ENCODE data around the gene CENPQ.
"Not testable (repeated sequence)": the region's sequence is repeated elsewhere in the genome, so short reads cannot be mapped to it uniquely, and the experiment has no call there.

CENPQ gene

GRCh38 chr6:49476564-49476963 is 13.4 kb downstream of the CENPQ start:
- CTCF ChIA-PET, H3K27ac Mint-ChIP-seq, H3K9me3 Mint-ChIP-seq, H3K4me3 Mint-ChIP-seq, H3K4me1 Mint-ChIP-seq, H3K27me3 Mint-ChIP-seq, DNase-seq: not testable (repeated sequence)
- peaks cover 40% of the 10 kb centered on the region for H3K36me3 Mint-ChIP-seq

GRCh38 chr6:49479308-49479970 is 16.3 kb downstream of the CENPQ start:
- H3K4me1 Mint-ChIP-seq: no peaks in the 10 kb centered on the region
- H3K27ac Mint-ChIP-seq: no peak overlapping the region
- H3K4me3 Mint-ChIP-seq: no peak overlapping the region
- H3K9me3 Mint-ChIP-seq: no peaks in the 10 kb centered on the region
- DNase-seq: no peak
- H3K36me3 Mint-ChIP-seq: peaks cover 31% of the 10 kb centered on the region
- no peaks in the 10 kb centered on the region for H3K27me3 Mint-ChIP-seq
- CTCF ChIA-PET: no interaction called here

- H3K27ac Mint-ChIP-seq, CTCF ChIA-PET, H3K4me3 Mint-ChIP-seq, H3K9me3 Mint-ChIP-seq, DNase-seq, H3K4me1 Mint-ChIP-seq, H3K27me3 Mint-ChIP-seq: not testable (repeated sequence)
- peaks cover 22% of the 10 kb centered on the region for H3K36me3 Mint-ChIP-seq
These were observed 18.7 kb downstream of the CENPQ start for GRCh38 chr6:49481846-49482245.

- H3K4me3 Mint-ChIP-seq: not testable (repeated sequence)
These were observed 20.2 kb downstream of the CENPQ start for GRCh38 chr6:49483380-49483779.

GRCh38 chr6:49490633-49491032 is 27.5 kb downstream of the CENPQ start:
- H3K36me3 Mint-ChIP-seq: peaks cover 29% of the 10 kb centered on the region
- H3K4me3 Mint-ChIP-seq: no peak overlapping the region
- CTCF ChIA-PET: no interaction called here
- no peaks in the 10 kb centered on the region for H3K4me1 Mint-ChIP-seq
- H3K9me3 Mint-ChIP-seq: no peaks in the 10 kb centered on the region
- H3K27me3 Mint-ChIP-seq: no peaks in the 10 kb centered on the region
- no peak for DNase-seq
- no peak overlapping the region for H3K27ac Mint-ChIP-seq

More at GRCh38 chr6:49483380-49483779, 20.2 kb downstream of the CENPQ start:
- CTCF ChIA-PET, H3K4me1 Mint-ChIP-seq, H3K9me3 Mint-ChIP-seq, DNase-seq, H3K27me3 Mint-ChIP-seq, H3K27ac Mint-ChIP-seq: not testable (repeated sequence)
- H3K36me3 Mint-ChIP-seq: peaks cover 21% of the 10 kb centered on the region

GRCh38 chr6:49497304-49497703 is 34.1 kb downstream of the CENPQ start:
- H3K9me3 Mint-ChIP-seq: no peaks in the 10 kb centered on the region
- no peak for DNase-seq
- H3K36me3 Mint-ChIP-seq: peaks cover 8% of the 10 kb centered on the region
- no peaks in the 10 kb centered on the region for H3K27me3 Mint-ChIP-seq
- no peak overlapping the region for H3K4me3 Mint-ChIP-seq
- no peak overlapping the region for H3K27ac Mint-ChIP-seq
- CTCF ChIA-PET: no interaction called here
- no peaks in the 10 kb centered on the region for H3K4me1 Mint-ChIP-seq

- H3K36me3 Mint-ChIP-seq: peaks cover 2% of the 10 kb centered on the region
- H3K27me3 Mint-ChIP-seq: no peaks in the 10 kb centered on the region
- H3K27ac Mint-ChIP-seq: no peak overlapping the region
- DNase-seq: no peak
- H3K9me3 Mint-ChIP-seq: no peaks in the 10 kb centered on the region
- CTCF ChIA-PET: no interaction called here
- H3K4me3 Mint-ChIP-seq: no peak overlapping the region
- no peaks in the 10 kb centered on the region for H3K4me1 Mint-ChIP-seq
These were observed 36.0 kb downstream of the CENPQ start for GRCh38 chr6:49499126-49499525.

- no peaks in the 10 kb centered on the region for H3K36me3 Mint-ChIP-seq
- H3K9me3 Mint-ChIP-seq: no peaks in the 10 kb centered on the region
- CTCF ChIA-PET: no interaction called here
- no peak within 1 kb of the TSS for H3K4me3 Mint-ChIP-seq
- H3K4me1 Mint-ChIP-seq: no peaks in the 10 kb centered on the region
- no peak for DNase-seq
- H3K27ac Mint-ChIP-seq: no peak within 1 kb of the TSS
- no peaks in the 10 kb centered on the region for H3K27me3 Mint-ChIP-seq
These were observed 36.5 kb downstream of the CENPQ start, which contains the start of gene GLYATL3 for GRCh38 chr6:49499623-49500022. TSS of gene GLYATL3 (plus strand) at chr6:49499923. CDS start at chr6:49511991, 12,068 bp downstream.

DNA sequence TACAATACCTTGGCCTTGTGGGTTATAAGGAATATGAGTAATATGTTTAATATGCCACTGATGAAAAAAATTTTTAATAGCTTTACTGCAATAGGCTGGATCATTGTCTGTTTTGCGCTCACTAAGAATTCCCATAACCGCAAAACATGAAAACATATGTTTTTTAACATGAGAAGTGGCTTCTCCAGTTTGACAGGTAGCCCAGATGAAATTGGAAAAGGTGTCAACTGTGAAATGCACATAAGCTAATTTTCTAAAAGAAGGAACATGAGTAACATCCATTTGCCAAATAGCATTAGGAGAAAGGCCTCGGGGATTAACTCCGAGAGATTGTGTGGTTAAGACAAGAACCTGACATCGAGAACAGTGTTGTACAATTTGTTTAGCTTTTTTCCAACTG is 41.5 kb downstream of the CENPQ start:
- Mint-ChIP-seq H3K4me3 (no peak overlapping the region), H3K27me3 (no peaks in the 10 kb centered on the region), H3K27ac (no peak overlapping the region), H3K4me1 (no peaks in the 10 kb centered on the region), H3K9me3 (no peaks in the 10 kb centered on the region), H3K36me3 (no peaks in the 10 kb centered on the region)
- CTCF ChIA-PET: no interaction called here
- DNase-seq: no peak

DNA sequence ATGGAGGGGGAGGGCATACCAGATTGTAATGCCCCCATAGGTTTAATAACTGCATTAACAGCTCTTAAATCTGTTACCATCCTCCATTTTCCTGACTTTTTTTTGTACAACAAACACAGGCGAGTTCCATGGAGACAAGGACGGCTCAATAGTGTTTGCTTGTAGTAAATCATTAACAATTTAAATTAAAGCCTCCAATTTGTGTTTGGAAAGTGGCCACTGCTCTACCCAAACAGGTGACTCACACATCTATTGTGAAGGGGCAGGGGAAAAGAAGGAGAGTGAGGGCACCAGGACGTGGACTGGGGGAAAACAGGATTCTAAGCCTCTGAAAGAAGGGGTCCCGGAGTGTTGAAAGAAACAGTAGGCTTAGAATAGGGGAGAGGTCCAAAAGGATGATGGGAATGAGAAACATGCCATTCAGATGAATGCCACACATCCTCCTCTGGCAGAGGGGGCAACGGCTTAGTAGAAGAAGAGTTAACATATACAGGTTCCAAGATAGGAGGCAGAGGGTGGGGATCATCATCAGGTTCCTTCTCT is 43.5 kb downstream of the CENPQ start:
- no peak overlapping the region for H3K4me3 Mint-ChIP-seq
- no peaks in the 10 kb centered on the region for H3K4me1 Mint-ChIP-seq
- H3K27ac Mint-ChIP-seq: no peak overlapping the region
- no peak for DNase-seq
- CTCF ChIA-PET: no interaction called here
- H3K36me3 Mint-ChIP-seq: no peaks in the 10 kb centered on the region
- H3K27me3 Mint-ChIP-seq: peaks cover 9% of the 10 kb centered on the region
- no peaks in the 10 kb centered on the region for H3K9me3 Mint-ChIP-seq

DNA sequence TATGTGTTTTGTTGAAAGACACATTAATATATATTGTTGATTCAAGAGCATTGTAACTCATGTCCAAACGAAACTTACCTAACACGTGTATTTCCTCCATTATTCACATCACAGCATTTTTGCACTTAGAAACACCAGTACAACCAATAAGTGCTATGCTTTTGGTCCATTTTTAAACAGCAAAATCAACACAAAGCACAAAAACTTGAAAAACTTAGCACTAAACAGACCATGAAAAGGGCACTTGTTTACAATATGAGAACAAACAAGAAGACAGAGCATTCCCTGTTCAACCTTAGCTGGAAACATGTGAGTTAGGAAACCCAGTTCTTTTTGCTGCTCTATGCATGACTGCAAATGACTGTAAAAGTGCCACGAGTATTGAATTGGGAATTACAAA is 46.2 kb downstream of the CENPQ start:
- Mint-ChIP-seq H3K4me1 (no peaks in the 10 kb centered on the region), H3K27me3 (peaks cover 12% of the 10 kb centered on the region), H3K36me3 (no peaks in the 10 kb centered on the region), H3K9me3 (no peaks in the 10 kb centered on the region), H3K27ac (no peak overlapping the region), H3K4me3 (no peak overlapping the region)
- DNase-seq: no peak
- CTCF ChIA-PET: no interaction called here

DNA sequence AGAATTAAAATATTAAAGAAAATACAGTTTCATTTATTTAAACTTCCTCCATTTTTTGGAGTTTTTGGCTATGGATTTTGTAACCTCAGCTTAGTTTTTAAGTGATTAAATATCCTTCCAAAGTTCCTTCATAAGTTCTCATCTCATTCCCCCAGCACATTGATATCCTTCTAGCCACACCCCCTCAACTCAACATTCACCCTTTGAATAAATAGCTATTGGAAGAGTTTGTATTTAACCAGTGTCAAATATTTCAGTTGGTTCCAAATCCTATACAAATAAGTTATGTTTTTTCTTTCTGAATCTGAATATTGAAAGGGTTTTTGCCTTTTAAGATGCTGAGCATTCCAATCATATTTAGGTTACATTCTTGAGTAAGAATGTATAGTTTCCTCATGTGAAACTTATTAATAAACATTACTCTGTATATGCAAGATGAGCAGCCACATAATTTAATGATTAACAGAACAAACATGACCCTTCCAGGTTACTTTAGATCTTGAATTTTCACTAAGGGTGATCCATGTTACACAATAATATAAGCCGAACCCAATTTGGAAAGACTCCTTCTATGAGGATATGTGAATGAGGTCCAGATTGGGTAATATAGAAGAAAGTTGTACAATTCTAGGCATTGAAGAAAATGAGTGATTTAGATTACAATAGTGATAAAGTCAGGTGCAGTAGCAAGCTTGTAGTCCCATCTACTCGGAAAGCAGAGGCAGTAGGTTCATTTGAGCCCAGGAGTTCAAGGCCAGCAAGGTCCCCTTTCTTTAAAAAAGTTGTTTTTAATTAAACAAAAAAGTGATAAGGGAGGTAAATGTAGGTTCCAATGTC is 50.2 kb downstream of the CENPQ start:
- peaks cover 16% of the 10 kb centered on the region for H3K27me3 Mint-ChIP-seq
- no peak overlapping the region for H3K4me3 Mint-ChIP-seq
- no peaks in the 10 kb centered on the region for H3K9me3 Mint-ChIP-seq
- no peaks in the 10 kb centered on the region for H3K36me3 Mint-ChIP-seq
- CTCF ChIA-PET: interaction anchor here (0.7 kb wide), 1 partner anchor 19 kb away, joined by 3 read pairs; no protein-coding TSS in a partner anchor
- DNase-seq: no peak
- no peak overlapping the region for H3K27ac Mint-ChIP-seq
- H3K4me1 Mint-ChIP-seq: no peaks in the 10 kb centered on the region

DNA sequence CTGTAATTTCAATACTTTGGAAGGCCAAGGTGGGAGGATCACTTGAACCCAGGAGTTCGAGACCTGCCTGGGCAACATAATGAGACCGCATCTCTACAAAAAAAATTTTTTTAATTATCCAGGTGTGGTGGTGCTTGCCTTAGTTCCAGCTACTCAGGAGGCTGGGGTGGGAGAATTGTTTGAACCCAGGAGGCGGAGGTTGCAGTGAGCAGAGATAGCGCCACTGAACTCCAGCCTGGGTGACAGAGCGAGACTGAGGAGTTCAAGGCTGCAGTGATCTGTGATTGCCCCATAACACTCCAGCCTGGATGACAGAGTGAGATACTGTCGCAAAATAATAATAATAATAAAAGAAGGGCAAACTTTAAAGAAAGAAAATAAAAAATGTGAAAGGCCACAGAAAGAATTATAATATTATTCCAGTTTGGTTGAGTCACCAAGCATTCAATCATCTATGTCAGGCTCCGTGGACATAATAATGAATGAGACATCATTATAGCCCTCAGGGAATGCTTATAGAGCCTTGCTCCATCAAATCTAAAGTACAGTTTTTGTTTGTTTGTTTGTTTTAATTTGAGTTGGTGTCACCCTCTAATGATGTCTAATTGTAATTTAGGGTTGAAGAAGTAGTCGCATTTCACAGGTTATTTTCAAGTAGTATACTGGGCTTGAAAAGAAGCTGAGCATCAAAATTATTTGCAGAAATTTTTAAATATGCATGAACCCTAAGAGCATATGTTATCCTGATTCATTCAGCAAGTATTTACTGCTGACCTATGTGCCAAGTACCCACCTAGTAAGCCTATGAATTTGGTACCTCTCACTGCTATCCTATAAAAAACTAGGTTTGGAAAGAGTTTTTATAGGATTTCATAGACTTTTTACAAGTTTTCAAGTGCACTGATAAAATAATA is 51.7 kb downstream of the CENPQ start:
- CTCF ChIA-PET: no interaction called here
- Mint-ChIP-seq H3K9me3 (no peaks in the 10 kb centered on the region), H3K27ac (no peak overlapping the region)

GRCh38 chr6:49515485-49516146 is 52.4 kb downstream of the CENPQ start:
- no peak for DNase-seq
- CTCF ChIA-PET: interaction anchor here (0.6 to 1.9 kb wide), 2 partner anchors 17 to 113 kb away, joined by 3 to 7 read pairs; no protein-coding TSS in a partner anchor
- Mint-ChIP-seq H3K4me3 (no peak overlapping the region), H3K36me3 (no peaks in the 10 kb centered on the region), H3K4me1 (no peaks in the 10 kb centered on the region), H3K9me3 (no peaks in the 10 kb centered on the region), H3K27ac (no peak overlapping the region), H3K27me3 (peaks cover 16% of the 10 kb centered on the region)

More for the DNA sequence above, 51.7 kb downstream of the CENPQ start:
- H3K4me1 Mint-ChIP-seq: no peaks in the 10 kb centered on the region
- H3K36me3 Mint-ChIP-seq: no peaks in the 10 kb centered on the region
- DNase-seq: no peak
- no peak overlapping the region for H3K4me3 Mint-ChIP-seq
- H3K27me3 Mint-ChIP-seq: peaks cover 16% of the 10 kb centered on the region

Data from activated naive CD4-positive, alpha-beta T cell treated with anti-CD3 and anti-CD28 coated beads, Interleukin-2, amount 10 ng/mL, durations not matched to agents 7 days and 5 days (primary cell).